Caco-2 (cell line): Measurements from ENCODE around the gene ALKBH6. TPM values are rescaled to one million over a fixed set of nuclear protein-coding genes. Genes with fewer than 3 reads are reported as not detected.

ENCODE experiments used
- BruUV-seq: library from RNA; stranded (reverse); fragments of 400-500 nt; replicated peaks from 2 replicates; lab custom pipeline; 2021; lab: Mats Ljungman, UMichigan
- CTCF ChIA-PET: fragments of 300-600 bp; sonication (Branson Sonifier 250); formaldehyde crosslinking; loops from one replicate; lab custom pipeline; 2022; ENCODE audit warnings: antibody characterized with exemption; lab: Charles Lee
- POLR2A ChIA-PET: fragments of 300-600 bp; sonication (Branson Sonifier 250); formaldehyde crosslinking; loops from one replicate; lab custom pipeline; 2022; ENCODE audit warnings: antibody characterized with exemption; lab: Charles Lee
- DNase-seq, 2 experiments: peaks; one replicate each; pipeline versions ENCODE4 v3.0.0 to v3.0.0-alpha.2; 2020 to 2022
- H3K27me3 ChIP-seq: replicated peaks from 2 replicates; pipeline ENCODE4 v1.6.0; 2011; ENCODE audit warnings: low read length; ENCODE audit not compliant: control insufficient read depth, insufficient read depth
- H3K36me3 ChIP-seq: 2 replicates; pipeline ENCODE4 v1.5.1; 2011; ENCODE audit warnings: low read length; ENCODE audit not compliant: control insufficient read depth, insufficient read depth
- H3K4me1 ChIP-seq: fragments of 250-450 bp; sonication (Bioruptor Pico); 2 replicates; pipeline ENCODE4 v1.5.1; 2020; ENCODE audit warnings: mild to moderate bottlenecking
- H3K4me3 ChIP-seq: 2 replicates; pipeline ENCODE4 v1.5.1; 2011; ENCODE audit warnings: low read depth, mild to moderate bottlenecking, control low read depth, low read length
- H3K9me3 ChIP-seq: fragments of 250-450 bp; sonication (Bioruptor Pico); 2 replicates; pipeline ENCODE4 v1.5.1; 2020; ENCODE audit warnings: mild to moderate bottlenecking, moderate library complexity
- H3K27ac Mint-ChIP-seq: one replicate; pipeline ENCODE4 v1.8.0; 2022; ENCODE audit warnings: mixed read lengths; ENCODE audit not compliant: unreplicated experiment
- H3K27me3 Mint-ChIP-seq: one replicate; pipeline ENCODE4 v1.8.0; 2022; ENCODE audit warnings: mixed read lengths; ENCODE audit not compliant: insufficient read depth, unreplicated experiment
- H3K36me3 Mint-ChIP-seq: one replicate; pipeline ENCODE4 v1.8.0; 2022; ENCODE audit warnings: mild to moderate bottlenecking, mixed read lengths; ENCODE audit not compliant: insufficient read depth, unreplicated experiment
- H3K4me1 Mint-ChIP-seq: one replicate; pipeline ENCODE4 v1.8.0; 2022; ENCODE audit warnings: low read depth, mixed read lengths; ENCODE audit not compliant: unreplicated experiment
- H3K4me3 Mint-ChIP-seq: one replicate; pipeline ENCODE4 v1.8.0; 2022; ENCODE audit warnings: mild to moderate bottlenecking, moderate library complexity, mixed read lengths; ENCODE audit not compliant: unreplicated experiment
- H3K9me3 Mint-ChIP-seq: one replicate; pipeline ENCODE4 v1.8.0; 2022; ENCODE audit warnings: mixed read lengths; ENCODE audit not compliant: unreplicated experiment
- CTCF ChIP-seq, 2 experiments: fragments of 200-600 bp in 1 of 2; IDR thresholded peaks; 1 replicate in 1 of 2; 2 replicates in 1 of 2; pipeline versions ENCODE4 v1.5.1 to v1.8.0; 2011 to 2022; ENCODE audit warnings: antibody characterized with exemption in 1 of 2, control low read depth in 1 of 2, inconsistent platforms in 1 of 2, low read depth in 1 of 2, low read length in 1 of 2, mild to moderate bottlenecking in 1 of 2, moderate library complexity in 1 of 2; ENCODE audit not compliant: insufficient read depth in 1 of 2, severe bottlenecking in 1 of 2, unreplicated experiment in 1 of 2
- intact Hi-C: fragments of 100-400 bp; cut with micrococcal nuclease; formaldehyde crosslinking; loops from one replicate; pipeline ENCODE4 v1.10.0; 2022; ENCODE audit not compliant: unreplicated experiment
- total RNA-seq: library from RNA; stranded (reverse); gene quantifications from 2 replicates; pipeline ENCODE4 v1.2.3, GENCODE V29; 2022

Gene ALKBH6
- total RNA-seq, 1 experiment from 2014 or later: 29.4 TPM

DNA sequence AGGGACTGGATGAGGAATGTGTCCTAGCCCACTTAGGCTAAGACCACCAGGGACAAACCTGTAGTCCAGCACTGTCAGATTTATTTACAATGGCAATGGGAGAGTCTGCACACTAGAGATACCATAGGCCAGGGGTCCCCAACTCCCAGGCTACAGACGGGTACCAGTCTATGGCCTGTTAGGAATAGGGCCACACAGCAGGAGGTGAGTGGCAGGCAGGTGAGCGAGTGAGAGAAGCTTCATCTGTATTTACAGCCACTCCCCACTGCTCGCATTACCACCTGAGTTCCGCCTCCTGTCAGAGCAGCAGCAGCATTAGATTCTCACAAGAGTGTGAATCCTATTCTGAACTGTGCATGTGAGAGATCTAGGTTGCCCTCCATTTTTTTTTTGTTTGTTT, 37.6 kb upstream of the ALKBH6 start:
- no peak for TF ChIP-seq CTCF (IDR thresholded peaks at IDR 0.05; ENCODE audit: insufficient read depth in 1 of 2, low read depth in 1 of 2, low read length in 1 of 2, severe bottlenecking in 1 of 2, unreplicated experiment in 1 of 2)
- no peaks in the 10 kb centered on the region for H3K9me3 Mint-ChIP-seq
- no peaks in the 10 kb centered on the region for H3K27me3 ChIP-seq
- no peaks in the 10 kb centered on the region for H3K27me3 Mint-ChIP-seq
- no peak overlapping the region for H3K4me3 ChIP-seq
- intact Hi-C loops: loop anchor here (5.0 kb wide), 1 partner anchor 349 kb away; the partner anchor contains the start of gene ZBTB32
- BruUV-seq: no TSS peak
- H3K36me3 Mint-ChIP-seq: peaks cover 36% of the 10 kb centered on the region
- ChIA-PET POLR2A (no interaction called here), CTCF (no interaction called here)
- no peaks in the 10 kb centered on the region for H3K9me3 ChIP-seq
- peak overlapping the region; percentile 44 for H3K4me3 Mint-ChIP-seq
- peaks cover 12% of the 10 kb centered on the region; the same call in 1 of the 2 replicates for H3K4me1 ChIP-seq
- peak overlapping the region; percentile 36 for H3K27ac Mint-ChIP-seq
- peak; percentile 31 to 69 for DNase-seq
- H3K4me1 Mint-ChIP-seq: peaks cover 12% of the 10 kb centered on the region
- H3K36me3 ChIP-seq: peaks cover 1% of the 10 kb centered on the region

DNA sequence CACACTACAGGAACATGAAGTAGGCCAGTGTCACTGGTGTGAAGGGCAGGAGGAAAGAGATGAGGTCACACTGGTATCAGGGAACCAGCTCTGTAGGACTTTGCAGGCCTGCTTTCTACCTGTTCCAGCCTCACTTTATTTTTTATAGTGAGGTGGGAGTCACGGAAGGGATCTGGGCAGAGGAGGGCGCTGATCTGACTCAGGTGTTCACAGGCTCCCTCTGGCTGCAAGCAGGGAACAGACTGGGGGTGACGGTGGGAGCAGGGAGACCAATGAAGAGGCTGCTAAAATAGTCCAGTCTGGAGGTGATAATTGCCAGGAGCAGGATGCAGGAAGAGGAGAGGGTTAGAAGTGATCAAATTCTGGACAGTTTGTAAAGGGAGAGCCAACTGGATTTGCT, 37.2 kb upstream of the ALKBH6 start:
- Mint-ChIP-seq H3K27me3 (no peaks in the 10 kb centered on the region), H3K4me3 (peak overlapping the region; percentile 44), H3K4me1 (peaks cover 9% of the 10 kb centered on the region), H3K27ac (peak overlapping the region; percentile 36), H3K36me3 (peaks cover 36% of the 10 kb centered on the region), H3K9me3 (no peaks in the 10 kb centered on the region)
- Histone ChIP-seq H3K4me3 (no peak overlapping the region), H3K36me3 (peaks cover 1% of the 10 kb centered on the region), H3K4me1 (peaks cover 10% of the 10 kb centered on the region; the same call in 1 of the 2 replicates), H3K9me3 (no peaks in the 10 kb centered on the region), H3K27me3 (no peaks in the 10 kb centered on the region)
- intact Hi-C loops: loop anchor here (5.0 kb wide), 1 partner anchor 349 kb away; the partner anchor contains the start of gene ZBTB32
- ChIA-PET POLR2A (no interaction called here), CTCF (interaction anchor here (1.2 kb wide), 1 partner anchor 9 kb away, joined by 3 read pairs; no protein-coding TSS in a partner anchor)
- TF ChIP-seq CTCF (IDR thresholded peaks at IDR 0.05; ENCODE audit: insufficient read depth in 1 of 2, low read depth in 1 of 2, low read length in 1 of 2, severe bottlenecking in 1 of 2, unreplicated experiment in 1 of 2): peak in 1 of 2 experiments; percentile 79
- BruUV-seq: no TSS peak
- peak in 1 of 2 experiments; percentile 59 for DNase-seq

- H3K27ac Mint-ChIP-seq: no peak overlapping the region
- intact Hi-C loops: no loop called here
- no peak for TF ChIP-seq CTCF (IDR thresholded peaks at IDR 0.05; ENCODE audit: insufficient read depth in 1 of 2, low read depth in 1 of 2, low read length in 1 of 2, severe bottlenecking in 1 of 2, unreplicated experiment in 1 of 2)
- H3K4me1 Mint-ChIP-seq: peaks cover 7% of the 10 kb centered on the region
- H3K9me3 Mint-ChIP-seq: no peaks in the 10 kb centered on the region
- no TSS peak for BruUV-seq
- peaks cover 1% of the 10 kb centered on the region for H3K36me3 ChIP-seq
- H3K4me3 Mint-ChIP-seq: no peak overlapping the region
- CTCF ChIA-PET: no interaction called here
- DNase-seq: no peak
- no peaks in the 10 kb centered on the region for H3K27me3 Mint-ChIP-seq
- peaks cover 21% of the 10 kb centered on the region for H3K36me3 Mint-ChIP-seq
- H3K4me3 ChIP-seq: no peak overlapping the region
- POLR2A ChIA-PET: no interaction called here
- no peaks in the 10 kb centered on the region for H3K27me3 ChIP-seq
- no peaks in the 10 kb centered on the region for H3K9me3 ChIP-seq
- H3K4me1 ChIP-seq: 0 out of 2 replicates have a peak, but pooled peaks cover 4% of the 10 kb centered on the region
Observed at GRCh38 chr19:36049080-36049698, 35.2 kb upstream of the ALKBH6 start.
